ENCODE data around the gene ARMH4.
"Not testable (repeated sequence)": the region's sequence is repeated elsewhere in the genome, so short reads cannot be mapped to it uniquely, and the experiment has no call there.

DNA sequence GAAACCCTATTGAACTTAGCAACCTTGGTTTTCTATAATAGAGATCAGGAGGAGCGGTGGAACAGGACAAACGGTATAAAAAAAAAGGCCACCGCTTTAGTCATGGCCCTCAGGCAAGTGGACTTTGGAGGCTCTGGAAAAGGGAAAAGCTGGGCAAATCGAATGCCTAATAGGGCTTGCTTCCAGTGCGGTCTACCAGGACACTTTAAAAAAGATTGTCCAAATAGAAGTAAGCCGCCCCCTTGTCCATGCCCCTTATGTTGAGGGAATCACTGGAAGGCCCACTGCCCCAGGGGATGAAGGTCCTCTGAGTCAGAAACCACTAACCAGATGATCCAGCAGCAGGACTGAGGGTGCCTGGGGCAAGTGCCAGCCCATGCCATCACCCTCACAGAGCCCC, 29.5 kb downstream of the ARMH4 start:
- TF ChIP-seq, protein P1, sequence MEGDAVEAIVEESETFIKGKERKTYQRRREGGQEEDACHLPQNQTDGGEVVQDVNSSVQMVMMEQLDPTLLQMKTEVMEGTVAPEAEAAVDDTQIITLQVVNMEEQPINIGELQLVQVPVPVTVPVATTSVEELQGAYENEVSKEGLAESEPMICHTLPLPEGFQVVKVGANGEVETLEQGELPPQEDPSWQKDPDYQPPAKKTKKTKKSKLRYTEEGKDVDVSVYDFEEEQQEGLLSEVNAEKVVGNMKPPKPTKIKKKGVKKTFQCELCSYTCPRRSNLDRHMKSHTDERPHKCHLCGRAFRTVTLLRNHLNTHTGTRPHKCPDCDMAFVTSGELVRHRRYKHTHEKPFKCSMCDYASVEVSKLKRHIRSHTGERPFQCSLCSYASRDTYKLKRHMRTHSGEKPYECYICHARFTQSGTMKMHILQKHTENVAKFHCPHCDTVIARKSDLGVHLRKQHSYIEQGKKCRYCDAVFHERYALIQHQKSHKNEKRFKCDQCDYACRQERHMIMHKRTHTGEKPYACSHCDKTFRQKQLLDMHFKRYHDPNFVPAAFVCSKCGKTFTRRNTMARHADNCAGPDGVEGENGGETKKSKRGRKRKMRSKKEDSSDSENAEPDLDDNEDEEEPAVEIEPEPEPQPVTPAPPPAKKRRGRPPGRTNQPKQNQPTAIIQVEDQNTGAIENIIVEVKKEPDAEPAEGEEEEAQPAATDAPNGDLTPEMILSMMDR (IDR thresholded peaks at IDR 0.05): not testable (repeated sequence)
- TF ChIP-seq POLR2A (IDR thresholded peaks at IDR 0.05): not testable (repeated sequence)

Data from gastroesophageal sphincter (tissue), 3 donors.